Renal pelvis (tissue), 4 donors: Measurements from ENCODE around the gene DNAJC6. TPM values are rescaled to one million over a fixed set of nuclear protein-coding genes. Genes with fewer than 3 reads are reported as not detected.
"Not testable (repeated sequence)": the region's sequence is repeated elsewhere in the genome, so short reads cannot be mapped to it uniquely, and the experiment has no call there.

Experiments used
- DNase-seq: peaks from one replicate; pipeline ENCODE4 v3.0.0-alpha.2; 2013
- polyA plus RNA-seq, 3 donors: library from polyadenylated mRNA; unstranded; fragments of 120-200 nt; gene quantifications; one replicate each; pipeline ENCODE4 v1.2.1, GENCODE V29; 2013; ENCODE audit not compliant: insufficient read length in 3 of 3

The DNAJC6 gene
- polyA plus RNA-seq, 3 donors, result 5.6 to 8.0 (median 7.4) TPM

DNA sequence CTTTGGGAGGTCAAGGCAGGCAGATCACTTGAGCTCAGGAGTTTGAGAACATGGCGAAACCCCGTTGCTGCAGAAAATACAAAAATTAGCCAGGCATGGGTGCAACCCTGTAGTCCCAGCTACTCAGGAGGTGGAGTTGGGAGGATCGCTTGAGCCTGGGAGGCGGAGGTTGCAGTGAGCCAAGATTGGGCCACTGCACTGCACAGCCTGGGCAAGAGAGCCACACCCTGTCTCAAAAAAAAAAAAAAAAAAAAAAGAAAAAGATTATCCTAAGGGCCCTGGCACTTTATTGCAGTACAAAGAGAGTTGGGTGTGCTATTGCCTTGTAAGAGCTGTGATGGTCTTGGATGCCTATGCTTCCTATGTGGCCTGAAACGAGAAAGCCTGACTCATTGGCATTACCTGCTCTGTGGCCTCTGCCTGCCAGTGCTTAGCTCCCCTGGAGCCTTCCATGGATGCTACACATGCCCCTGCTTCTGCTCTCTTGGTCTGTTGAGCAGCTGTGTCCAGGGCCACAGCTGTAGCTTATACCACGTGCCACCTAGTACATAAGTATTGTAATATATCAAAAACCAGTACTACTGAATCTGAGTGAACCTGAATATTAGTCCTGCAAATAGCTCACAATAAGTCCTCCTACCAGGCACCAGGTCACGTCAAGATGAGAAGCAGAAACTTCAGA, 45.8 kb downstream of the DNAJC6 start:
- no peak for DNase-seq

DNA sequence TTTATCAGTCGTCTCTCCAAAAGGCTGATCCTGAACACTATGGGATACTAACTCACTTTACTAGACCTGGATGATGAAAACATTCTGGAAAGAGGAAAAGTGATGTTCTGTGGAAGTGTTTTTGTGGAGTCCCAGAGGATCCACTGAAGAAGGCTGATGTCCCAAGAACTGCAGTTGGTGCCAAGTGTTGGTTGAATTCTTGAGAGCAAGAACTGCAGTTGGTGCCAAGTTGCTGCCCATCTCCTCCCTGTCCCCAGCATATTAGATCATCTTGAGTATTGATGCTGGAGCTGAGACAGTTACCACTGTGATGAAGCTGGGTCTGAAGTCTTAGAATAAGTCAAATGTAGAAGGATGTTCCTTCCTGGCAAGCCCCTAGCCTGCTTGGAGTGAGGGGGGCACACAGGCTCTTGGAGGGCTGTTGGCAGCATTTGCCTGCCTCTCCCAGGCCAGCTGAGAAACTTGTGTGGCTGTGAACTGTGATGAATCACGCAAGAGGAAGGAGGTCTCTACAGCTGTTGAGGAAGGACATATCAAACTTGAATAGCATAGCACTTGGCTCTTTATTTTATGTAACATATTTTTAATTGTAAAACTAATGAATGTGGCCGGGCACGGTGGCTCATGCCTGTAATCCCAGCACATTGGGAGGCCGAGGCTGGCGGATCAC, 48.1 kb downstream of the DNAJC6 start:
- no peak for DNase-seq

DNA sequence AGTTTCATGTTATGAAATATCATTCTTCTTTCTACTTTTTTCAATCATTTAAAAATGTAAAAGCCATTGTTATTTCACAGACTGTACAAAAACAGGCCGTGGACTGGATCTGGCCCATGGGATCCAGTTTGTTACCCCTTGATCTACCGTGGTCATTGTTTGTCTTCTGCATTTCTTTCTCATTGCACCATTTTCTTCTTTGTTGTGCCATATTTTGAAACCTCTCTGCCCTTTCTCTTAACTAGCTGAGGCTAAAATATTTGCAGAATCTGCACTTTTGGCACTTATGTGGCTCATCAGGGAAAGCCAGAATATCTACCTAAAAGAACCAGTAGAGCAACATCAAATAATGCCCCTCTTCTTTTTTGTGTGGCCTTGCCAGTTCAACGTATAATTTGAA, 50.5 kb downstream of the DNAJC6 start:
- DNase-seq, result no peak

DNA sequence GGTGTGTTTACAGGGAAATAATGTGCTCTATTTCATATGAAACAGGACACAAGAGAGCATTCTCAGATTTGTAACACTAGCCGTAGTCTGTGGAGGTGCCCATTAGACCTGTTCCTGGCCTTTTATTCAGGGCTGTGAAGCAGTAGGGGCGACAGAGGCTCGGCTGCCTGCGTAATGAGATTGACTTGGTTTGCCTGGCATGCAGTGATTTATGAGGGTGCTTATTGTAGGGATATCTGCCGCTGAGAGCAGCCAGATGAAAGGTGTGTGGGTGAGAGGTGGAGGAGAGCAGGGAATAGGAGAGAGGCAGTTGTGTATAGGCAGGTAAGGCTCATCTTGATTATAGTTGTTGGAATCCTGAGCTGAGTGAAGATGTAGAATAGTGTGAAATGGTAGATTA, 51.3 kb downstream of the DNAJC6 start:
- DNase-seq, result no peak

DNA sequence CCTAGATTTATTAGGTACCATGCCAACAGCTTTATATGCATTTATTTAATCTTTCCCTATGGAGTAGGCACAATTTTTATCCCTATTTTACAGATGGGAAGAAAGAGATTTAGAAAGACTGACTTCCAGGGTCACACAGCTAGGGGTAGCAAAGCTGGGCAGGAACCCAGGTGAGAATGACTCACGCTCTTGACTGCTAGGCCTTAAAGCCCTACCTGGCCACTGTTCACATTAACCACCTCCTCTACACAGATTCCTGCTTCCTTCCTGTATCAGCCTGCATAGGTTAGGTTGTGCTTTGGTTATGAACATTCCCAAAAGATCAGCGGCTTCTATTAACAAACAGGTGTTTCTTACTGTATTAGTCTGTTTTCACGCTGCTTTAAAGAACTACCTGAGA, 53.2 kb downstream of the DNAJC6 start:
- no peak for DNase-seq

DNA sequence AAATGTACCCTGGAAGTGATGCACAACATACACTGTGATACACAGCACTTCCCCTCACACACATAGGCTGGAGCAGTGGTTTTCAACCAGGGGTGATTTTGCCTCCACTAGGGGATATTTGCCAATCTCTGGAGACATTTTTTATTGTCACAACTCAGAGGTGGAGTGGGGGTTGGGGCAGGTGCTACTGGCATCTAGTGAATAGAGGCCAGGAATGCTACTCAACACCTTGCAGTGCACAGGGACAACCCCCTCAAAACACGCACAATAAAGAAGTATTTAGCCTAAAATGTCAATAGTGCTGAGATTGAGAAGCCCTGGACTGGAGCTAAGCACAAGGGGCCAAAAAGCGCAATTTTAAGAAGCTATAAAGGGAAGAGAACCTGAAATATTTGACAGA, 54.1 kb downstream of the DNAJC6 start:
- no peak for DNase-seq

DNA sequence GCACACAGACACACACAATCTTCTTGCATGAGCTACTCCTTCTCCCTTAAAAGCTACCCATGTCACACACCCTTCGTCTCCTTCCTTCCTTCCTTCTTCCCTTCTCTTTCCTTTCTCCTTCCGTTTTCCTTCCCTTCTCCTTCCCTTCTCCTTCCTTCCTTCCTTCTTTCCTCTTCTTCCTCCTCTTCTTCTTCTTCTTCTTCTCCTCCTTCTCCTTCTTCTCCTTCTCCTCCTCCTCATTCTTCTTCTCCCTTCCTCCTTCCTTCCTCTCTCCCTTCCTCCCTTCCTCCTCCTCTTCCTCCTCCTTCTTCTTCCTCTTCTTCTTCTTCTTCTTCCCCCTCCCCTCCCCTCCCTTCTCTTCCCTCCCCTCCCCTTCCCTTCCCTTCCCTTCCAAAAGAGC, 59.1 kb downstream of the DNAJC6 start:
- no peak for DNase-seq

DNA sequence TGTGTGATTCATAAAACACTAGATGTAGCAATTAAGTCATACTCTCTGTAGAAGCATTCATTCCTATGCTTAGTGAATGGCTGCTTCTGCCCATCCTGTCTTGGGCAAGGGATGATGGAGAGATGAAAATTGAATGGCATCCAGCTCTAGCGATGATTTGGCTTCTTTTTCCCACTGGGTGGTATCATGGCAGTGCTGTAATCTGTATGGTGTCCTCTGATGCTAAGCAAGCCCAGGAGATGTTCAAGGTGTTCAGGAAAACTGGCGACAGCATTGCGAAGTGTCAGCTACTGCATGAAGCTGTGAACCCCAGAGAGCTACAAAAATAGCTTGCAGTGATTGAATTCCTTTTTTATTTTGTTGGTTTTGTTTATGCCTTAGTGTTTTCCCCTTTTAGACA, 62.2 kb downstream of the DNAJC6 start:
- no peak for DNase-seq

DNA sequence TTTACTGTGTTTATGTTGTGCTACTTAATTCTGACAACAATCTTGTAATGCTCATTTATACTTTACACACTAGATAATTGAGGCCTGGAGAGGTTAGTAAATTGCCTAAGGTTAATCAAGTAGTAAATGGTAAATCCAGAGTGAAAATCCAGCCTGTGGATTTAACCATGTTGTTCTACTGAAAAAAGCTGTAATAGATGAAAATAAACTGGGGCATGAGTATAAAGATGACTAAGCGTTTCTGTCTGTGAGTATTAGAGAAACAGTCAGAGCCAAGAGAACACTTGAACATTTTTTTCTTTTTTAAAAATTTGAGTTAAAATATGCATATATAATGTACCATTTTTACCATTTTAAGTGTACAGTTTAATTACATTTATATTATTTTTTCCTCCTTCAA, 63.2 kb downstream of the DNAJC6 start:
- DNase-seq, result no peak

DNA sequence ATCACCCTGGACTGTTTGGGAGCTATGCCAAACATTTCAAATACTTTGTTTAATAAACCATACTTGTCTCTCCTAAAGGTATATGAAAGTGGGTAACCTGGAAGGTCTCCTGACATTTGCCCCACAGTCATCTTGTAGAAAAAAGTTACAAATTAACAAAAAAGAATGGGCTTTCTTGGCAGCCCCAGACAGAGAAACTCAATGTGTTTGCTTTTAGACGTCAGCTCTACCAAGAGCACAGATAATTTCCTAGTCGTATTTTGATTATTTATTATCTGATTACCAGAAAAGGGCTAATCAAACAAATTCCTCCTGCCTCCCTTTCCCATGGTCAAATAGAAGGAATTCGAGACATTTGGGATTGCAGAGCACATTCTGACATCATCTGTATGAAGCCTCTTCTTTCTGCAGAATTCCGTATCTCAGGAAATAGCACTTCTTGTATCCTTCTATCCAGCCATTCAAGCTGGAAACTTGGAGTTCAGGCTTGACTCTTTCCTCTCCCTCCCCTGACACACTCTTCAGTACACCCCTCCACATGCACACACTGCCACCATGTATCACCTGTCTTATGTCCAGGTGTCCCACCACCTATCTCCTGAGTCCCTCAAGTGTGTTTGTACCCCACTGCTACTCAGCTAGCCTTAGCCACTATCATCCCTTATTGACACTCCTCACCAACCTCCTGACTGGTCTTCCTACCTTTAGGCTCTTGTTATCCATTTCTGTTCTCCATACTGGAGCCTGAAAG, 68.3 kb downstream of the DNAJC6 start:
- DNase-seq, result no peak

DNA sequence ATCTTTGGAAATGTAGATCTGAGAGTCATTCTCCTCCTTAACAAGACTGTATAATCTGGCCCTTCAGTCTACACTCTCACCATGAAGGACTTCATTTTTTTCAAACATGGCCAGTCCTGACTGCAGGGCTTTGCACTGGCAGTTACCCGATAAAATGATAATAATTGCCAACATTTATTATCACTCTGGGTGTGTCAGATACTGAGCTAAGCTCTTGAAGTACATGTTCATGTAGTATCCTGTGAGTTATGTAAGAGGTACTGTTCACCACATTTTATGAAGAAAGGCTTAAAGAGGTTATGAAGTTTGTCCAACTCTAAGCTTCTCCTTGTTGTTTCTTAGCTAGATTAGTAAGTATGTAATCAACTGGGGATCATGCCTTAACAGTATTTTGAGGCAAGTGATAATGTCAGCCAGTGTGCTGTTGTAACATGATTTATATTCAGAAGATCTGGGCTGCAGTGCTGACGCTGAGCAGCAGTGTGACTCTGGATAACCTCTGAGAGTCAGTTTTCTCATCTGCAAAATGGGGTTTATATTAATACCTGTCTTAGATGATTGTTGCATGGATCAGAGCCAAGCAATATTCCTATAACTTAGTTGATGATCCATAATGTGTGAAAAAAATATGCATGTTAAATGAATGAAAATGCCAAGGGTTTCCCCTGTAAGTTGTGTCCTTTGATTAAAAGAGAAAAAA, 69.1 kb downstream of the DNAJC6 start:
- no peak for DNase-seq

DNA sequence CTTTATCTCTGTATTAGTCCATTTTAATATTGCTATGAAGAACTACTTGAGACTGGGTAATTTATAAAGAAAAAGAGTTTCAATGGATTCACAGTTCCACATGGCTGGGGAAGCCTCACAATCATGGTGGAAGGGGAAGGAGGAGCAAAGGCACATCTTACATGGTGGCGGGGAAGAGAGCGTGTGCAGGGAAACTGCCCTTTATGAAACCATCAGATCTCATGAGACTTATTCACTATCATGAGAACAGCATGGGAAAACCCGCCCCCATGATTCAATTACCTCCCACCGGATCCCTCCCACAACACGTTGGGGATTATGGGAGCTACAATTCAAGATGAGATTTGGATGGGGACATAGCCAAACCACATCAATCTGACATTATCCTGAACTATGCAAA, 75.1 kb downstream of the DNAJC6 start:
- not testable (repeated sequence) for DNase-seq

DNA sequence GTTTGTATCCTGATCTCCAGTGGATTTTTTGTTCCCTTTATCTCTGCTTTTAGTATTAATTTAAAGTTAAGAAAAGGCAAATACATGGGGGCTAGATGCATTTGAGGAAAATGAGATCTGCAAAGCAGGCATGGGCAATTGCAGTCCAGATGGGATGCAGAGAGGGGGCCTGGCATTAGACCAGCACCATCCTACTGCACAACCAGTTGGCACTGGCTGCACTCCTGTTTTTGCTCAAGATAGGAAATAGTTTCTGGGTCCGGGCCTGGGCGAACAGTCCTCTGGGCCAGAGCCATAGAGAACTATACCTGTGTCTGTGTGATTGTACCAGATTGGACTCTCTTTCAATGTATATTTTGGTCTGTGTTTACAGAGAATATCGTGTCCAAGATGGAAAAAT, 77.1 kb downstream of the DNAJC6 start:
- no peak for DNase-seq

DNA sequence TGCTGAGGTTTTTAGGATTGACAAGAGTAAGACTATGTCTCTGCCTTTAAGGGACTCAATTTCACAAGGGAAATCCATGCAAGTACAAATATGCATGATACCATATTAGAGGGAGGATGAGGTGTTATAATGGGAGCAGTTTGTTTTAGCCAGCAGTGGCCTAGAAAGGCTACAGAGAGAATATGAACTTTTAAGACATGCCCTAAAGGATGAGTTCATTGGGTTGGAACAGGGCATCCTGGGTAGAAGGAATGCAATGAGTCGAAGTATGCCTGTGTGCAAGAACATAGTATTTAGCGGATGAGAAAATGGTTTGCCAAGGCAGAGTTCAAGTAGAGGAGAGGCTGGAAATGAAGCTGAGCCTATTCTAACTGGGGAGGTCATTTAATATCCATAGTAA, 78.5 kb downstream of the DNAJC6 start:
- DNase-seq, result no peak

DNA sequence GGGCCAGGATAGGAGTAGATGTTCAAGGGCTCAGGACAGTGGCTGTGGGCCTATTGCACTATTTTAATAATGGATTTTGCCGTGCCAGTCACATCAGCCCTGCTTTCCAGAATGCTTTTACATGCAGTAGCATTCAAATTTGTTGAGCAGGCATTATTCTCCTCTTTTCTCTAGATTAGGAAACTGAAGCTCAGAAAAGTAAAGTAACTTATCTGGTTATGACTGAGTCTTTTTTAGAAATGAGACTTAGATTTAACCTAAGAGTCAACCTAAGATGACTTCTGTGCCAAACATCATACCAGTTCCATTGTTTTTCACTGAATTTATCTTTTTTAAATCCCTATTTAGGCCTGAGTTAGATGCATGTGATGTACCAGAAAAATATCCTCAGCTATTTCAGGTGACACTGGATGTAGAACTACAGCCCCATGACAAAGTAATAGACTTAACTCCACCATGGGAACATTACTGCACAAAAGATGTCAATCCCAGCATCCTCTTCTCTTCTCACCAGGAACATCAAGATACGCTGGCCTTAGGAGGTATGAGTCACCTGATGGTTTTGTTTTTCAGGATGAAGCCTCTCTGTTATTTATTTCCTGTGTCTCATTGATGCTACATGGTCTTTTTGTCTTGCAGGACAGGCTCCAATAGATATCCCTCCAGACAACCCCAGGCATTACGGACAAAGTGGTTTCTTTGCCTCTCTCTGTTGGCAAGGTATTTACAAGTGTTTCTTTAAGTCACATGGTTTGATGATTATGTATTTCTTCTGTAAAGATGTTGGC, 79.8 kb downstream of the DNAJC6 start:
- DNase-seq, result no peak

DNA sequence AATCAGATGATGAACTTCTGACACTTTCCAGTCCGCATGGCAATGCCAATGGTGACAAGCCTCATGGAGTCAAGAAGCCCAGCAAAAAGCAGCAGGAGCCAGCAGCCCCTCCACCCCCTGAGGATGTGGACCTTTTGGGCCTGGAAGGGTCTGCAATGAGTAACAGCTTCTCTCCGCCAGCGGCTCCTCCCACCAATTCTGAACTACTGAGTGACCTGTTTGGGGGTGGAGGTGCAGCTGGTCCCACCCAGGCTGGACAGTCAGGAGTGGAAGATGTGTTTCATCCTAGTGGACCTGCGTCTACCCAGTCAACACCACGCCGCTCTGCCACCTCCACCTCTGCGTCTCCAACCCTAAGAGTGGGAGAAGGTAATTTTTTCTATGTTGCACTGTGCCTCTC, 83.2 kb downstream of the DNAJC6 start:
- no peak for DNase-seq

DNA sequence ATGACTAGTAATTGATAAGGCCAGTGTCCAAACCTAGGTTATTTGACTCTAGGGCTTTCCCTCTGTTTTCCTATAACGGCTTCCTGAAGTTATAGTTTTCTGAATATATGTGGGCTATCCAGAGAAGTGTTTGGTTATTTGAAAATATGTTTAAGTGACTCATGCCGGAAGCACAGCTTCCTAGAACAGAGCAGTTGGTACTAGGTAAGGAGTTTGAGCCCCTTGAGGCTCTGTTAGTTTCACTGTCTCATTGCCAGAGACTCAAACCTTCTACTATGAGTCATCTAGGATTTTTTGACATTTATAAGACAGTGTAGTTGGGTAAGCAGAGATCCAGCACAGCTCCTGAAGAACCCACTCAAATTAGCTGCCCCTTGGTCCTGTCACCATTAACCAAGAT, 84.0 kb downstream of the DNAJC6 start:
- no peak for DNase-seq

DNA sequence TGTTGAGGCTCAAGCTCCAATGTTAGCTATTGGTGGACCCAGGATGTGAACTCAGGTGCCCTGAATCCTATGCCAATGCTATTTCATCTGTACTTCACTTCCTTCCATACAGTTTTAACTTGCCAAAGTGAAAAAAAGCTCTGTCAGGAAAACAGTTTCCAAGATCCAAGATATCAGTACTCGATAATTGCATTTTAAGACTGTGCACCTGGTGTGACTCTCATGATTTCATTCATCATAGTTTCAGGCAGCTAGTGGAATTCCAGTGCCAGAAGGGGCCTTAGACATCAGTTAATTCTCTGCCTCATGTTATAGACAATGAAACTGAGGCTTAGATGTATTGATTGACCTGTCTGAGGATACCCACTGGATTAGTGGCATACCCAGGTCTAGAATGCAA, 84.6 kb downstream of the DNAJC6 start:
- DNase-seq, result no peak

DNA sequence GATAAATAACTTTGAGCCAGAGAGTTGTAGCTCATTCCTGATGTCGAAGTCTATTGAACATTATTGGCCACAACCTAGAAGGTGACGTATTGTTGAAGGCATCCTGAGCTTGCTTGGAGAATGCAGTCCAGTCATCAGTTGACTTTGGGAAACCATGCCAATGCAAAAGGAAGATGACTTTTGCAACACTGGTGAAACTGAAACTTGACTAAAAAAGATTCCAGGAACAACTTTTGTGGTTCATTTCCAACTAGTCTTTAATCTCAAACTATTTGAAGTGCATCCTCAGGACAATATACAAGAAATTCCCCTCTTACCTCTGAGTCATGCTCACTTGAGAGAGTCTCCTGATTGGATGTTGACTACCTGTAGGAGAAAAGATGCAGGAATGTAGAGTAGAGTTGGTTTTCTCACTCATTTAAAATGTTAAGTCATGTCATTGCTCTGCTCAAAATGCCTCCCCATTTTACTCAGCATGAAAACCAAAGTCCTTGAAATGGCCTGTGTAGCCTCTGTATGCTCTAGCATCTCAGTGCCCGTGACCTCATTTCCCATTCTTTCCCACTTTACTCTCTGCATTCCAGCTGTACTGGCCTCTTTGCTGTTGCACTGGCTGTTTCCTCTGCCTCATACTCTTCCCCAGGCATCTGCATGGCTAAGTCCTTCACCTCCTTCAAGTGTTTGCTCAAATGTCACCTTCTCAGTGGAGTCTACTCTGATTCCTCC, 86.7 kb downstream of the DNAJC6 start:
- no peak for DNase-seq

DNA sequence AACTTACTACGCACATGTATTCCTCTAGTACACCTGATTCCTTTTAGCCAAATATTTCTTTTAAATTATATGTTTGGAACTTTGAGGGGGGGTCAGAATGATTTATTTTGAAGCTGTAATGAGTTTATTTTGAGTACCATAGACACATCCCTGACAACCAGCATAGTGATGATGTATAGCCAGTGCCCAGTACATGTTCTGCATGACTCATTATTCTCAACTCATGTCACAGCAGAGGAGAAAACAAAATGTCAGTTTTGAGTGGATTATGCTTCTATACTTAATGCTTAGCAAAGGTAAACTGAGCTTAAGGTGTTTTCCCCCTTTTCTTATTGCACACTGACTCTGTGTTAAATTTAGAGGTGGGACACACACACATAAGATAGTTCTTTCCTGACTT, 88.7 kb downstream of the DNAJC6 start:
- DNase-seq, result no peak

DNA sequence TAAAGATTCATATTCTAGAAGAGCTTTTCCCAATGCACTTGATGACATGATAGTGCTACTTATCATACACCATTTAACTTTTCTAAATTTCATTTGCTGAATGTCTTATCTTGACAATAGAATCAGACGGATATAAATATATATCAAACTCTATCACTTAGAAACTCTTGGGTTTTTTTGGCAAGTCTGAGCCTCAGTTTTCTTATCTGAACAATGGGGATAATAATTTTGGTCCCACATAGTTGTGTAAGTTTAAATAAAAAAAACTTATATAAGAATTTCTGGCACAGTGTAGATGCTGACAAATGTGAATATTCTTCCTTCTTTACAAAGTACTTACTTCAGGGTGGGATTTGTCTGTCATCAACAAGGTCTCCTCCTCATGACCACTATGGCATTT, 89.7 kb downstream of the DNAJC6 start:
- DNase-seq, result no peak
